HG03095 (cell line): ENCODE measurements around the gene TAP1.
A peak's percentile ranks its signal among the peaks of the same experiment; 100 is the strongest.
"Not testable (repeated sequence)": the region's sequence is repeated elsewhere in the genome, so short reads cannot be mapped to it uniquely, and the experiment has no call there.

Source experiments
- ATAC-seq: cut with Tn5 transposase; IDR thresholded peaks from one replicate; pipeline ENCODE4 v1.9.1; 2021; ENCODE audit warnings: moderate library complexity; ENCODE audit not compliant: unreplicated experiment

Gene TAP1

GRCh38 chr6:32853541-32854375 is at the start of gene TAP1, which contains the start of gene PSMB9:
TAP1 (minus strand) TSS chr6:32853704; CDS start chr6:32853636, 68 bp downstream.
PSMB9 (plus strand) TSS chr6:32854192; CDS start chr6:32854230, 38 bp downstream.
- peak; percentile 62 for ATAC-seq

GRCh38 chr6:32895006-32895345 is 41.5 kb upstream of the TAP1 start:
- peak; percentile 10 for ATAC-seq

GRCh38 chr6:32894085-32895005 is 40.8 kb upstream of the TAP1 start:
- peak; percentile 92 for ATAC-seq

GRCh38 chr6:32890831-32891230 is 37.3 kb upstream of the TAP1 start:
- no peak for ATAC-seq

- ATAC-seq = no peak
These were observed 36.0 kb upstream of the TAP1 start for GRCh38 chr6:32889533-32889932.

GRCh38 chr6:32888576-32888975 is 35.1 kb upstream of the TAP1 start:
- no peak for ATAC-seq

GRCh38 chr6:32887616-32888015 is 34.1 kb upstream of the TAP1 start:
- ATAC-seq = no peak

GRCh38 chr6:32886681-32887383 is 33.3 kb upstream of the TAP1 start:
- ATAC-seq = no peak

GRCh38 chr6:32885698-32886286 is 32.3 kb upstream of the TAP1 start:
- no peak for ATAC-seq

GRCh38 chr6:32883789-32884188 is 30.3 kb upstream of the TAP1 start:
- ATAC-seq = no peak

- ATAC-seq = no peak
These were observed 29.4 kb upstream of the TAP1 start for GRCh38 chr6:32882879-32883250.

- not testable (repeated sequence) for ATAC-seq
These were observed 27.5 kb upstream of the TAP1 start for GRCh38 chr6:32880962-32881361.

GRCh38 chr6:32879691-32880090 is 26.2 kb upstream of the TAP1 start:
- ATAC-seq = no peak

- ATAC-seq = no peak
These were observed 23.1 kb upstream of the TAP1 start for GRCh38 chr6:32876603-32877002.

GRCh38 chr6:32873947-32874346 is 20.4 kb upstream of the TAP1 start:
- ATAC-seq = not testable (repeated sequence)

- no peak for ATAC-seq
These were observed 14.8 kb upstream of the TAP1 start for GRCh38 chr6:32868257-32868788.

GRCh38 chr6:32867554-32868256 is 14.2 kb upstream of the TAP1 start:
- no peak for ATAC-seq

GRCh38 chr6:32867022-32867477 is 13.5 kb upstream of the TAP1 start:
- no peak for ATAC-seq

GRCh38 chr6:32865724-32866443 is 12.4 kb upstream of the TAP1 start:
- ATAC-seq = no peak
